GF-D8 (cell line): Measurements from ENCODE around the gene MAP4K4.
"Not testable (repeated sequence)": the region's sequence is repeated elsewhere in the genome, so short reads cannot be mapped to it uniquely, and the experiment has no call there.

Experiments
- DNase-seq: peaks from one replicate; lab custom pipeline; 2025; lab: John Stamatoyannopoulos, UW

The MAP4K4 gene

GRCh38 chr2:101744832-101745231 lies 47.3 kb downstream of the MAP4K4 start:
- DNase-seq, result no peak

DNA sequence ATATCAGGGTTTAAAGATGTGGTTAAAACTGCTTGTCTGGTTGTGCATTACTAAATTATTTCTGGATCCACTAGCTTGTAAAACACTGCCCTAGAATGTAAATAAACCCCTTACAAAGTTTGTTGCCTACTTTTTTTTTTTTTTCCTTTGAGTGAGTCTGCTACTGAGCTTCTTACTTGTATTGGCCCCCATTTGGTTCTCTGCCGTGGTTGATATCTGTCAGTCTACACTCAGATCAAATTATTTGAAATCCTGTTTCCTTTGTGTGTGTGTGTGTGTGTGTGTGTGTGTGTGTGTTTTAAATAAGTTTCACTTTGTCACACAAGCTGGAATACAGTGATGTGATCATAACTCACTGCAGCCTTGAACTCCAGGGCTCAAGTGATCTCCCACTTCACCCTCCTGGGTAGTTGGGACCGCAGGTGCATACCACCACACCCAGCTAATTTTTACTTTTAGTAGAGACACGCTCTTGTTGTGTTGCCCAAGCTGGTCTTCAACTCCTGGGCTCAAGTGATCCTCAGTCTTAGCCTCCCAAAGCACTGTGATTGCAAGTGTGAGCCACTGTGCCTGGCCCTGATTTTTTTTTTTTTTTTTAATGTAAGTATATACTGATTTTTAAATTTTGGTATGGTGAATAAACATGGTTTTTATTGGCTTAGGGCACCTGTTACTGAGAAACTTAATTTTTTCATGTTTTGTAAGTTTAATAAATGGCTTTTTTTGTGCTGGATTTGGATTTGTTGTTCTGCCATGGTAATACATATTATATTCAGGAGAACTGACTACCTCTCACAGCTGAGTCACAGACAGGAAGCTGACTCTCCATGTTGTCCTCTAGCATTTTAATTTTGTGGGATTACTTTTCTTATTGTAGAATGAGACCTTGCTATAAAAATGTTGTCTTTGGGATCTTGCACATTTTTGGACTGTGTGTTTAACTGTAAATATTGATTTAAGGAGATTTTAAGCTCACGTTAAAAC lies 48.5 kb downstream of the MAP4K4 start:
- DNase-seq, result no peak

DNA sequence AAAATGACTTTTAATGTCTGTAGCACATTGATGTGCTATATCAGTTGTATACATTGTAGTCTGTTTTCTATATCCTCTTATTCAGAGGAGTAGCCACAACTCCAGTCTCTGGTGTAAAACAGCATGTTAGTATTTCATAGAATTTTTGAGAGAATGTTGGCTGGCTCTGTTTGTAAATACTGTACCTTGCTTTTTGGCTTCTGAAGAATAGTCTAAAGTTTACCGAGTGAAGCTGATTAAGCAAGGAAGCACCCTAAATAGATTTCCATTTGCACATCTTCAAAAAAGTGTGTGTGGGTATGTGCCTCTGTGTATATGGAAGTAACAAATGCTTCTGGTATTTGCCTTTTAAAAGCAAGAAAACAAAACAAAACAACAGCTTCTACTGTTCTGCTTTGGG lies 50.5 kb downstream of the MAP4K4 start:
- no peak for DNase-seq

- DNase-seq, result not testable (repeated sequence)
Observed at GRCh38 chr2:101748462-101748861, 51.0 kb downstream of the MAP4K4 start.

DNA sequence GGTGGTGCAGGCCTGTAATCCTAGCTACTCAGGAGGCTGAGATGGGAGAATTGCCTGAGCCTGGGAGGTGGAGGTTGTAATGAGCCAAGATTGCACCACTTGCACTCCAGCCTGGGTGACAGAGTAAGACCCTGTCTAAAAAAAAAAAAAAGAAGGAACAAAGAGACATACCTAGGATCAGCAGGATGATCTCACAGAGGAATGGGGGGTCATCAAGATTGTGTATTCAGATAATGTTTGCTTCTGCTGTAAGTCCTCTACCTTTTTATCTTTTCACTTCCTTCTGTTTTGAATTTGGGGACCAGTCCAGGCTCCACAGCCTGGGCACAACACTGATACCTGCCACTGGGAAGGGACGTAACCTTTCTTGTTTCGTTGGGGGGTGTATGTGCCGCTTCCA lies 53.2 kb downstream of the MAP4K4 start:
- DNase-seq, result no peak

DNA sequence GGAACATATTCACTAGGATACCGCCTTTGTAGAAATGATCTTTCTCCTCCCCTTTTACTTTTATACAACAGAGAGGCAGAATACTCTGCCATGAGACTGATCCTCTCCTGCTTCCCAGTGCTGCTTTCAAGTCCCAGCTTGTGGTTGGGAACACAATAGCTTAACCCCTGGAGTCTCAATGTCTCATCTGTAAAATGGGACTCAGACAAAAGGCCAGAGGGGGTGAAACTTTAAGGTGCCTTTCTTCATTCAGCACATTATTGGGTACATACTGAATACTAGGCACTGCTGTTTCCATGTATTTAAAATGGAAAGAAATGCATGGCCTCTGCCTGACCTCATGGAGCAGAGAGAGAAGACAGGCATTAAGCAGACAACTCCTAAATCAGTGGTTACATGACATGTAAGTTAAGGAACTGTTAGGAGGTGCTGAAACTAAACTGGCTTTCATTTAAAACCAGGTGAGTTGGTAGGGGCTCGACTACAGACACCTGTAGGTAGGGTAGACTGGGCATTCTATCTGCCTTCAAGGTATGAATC lies 53.8 kb downstream of the MAP4K4 start:
- no peak for DNase-seq

DNA sequence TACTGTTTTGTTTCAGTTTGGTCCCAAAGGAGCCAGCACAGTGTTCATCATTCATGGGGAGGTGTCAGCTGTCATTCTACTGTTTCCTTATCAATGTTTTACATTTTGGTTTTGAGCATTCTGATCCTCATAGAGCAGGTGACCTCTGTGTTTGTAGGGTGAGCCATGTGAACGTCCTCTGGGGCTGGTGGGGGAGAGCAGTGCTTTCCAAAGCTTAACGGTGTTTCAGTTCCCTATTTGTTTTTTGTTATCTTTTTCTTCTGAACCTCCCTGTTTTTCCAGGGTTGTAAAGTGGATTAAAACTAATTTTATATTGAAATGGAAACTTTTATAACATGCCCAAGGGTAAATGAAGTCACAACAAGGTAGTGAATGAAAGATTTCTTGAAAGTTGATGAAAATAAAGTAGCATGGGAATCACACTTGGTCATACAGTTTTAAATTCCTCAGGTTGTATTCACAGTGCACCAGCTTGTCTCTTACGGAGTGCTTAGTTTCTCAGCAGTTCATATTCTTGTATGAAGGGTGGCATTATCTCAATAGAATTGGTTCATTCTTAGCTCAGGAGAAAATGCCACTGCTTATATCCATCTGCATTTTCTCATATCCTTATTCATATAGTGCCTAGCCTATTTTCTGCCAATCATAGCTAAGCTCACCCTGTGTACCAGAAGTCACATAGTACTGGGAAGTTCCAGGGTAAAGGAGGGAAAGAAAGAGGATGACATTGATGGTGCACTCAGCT lies 54.5 kb downstream of the MAP4K4 start:
- DNase-seq, result no peak

DNA sequence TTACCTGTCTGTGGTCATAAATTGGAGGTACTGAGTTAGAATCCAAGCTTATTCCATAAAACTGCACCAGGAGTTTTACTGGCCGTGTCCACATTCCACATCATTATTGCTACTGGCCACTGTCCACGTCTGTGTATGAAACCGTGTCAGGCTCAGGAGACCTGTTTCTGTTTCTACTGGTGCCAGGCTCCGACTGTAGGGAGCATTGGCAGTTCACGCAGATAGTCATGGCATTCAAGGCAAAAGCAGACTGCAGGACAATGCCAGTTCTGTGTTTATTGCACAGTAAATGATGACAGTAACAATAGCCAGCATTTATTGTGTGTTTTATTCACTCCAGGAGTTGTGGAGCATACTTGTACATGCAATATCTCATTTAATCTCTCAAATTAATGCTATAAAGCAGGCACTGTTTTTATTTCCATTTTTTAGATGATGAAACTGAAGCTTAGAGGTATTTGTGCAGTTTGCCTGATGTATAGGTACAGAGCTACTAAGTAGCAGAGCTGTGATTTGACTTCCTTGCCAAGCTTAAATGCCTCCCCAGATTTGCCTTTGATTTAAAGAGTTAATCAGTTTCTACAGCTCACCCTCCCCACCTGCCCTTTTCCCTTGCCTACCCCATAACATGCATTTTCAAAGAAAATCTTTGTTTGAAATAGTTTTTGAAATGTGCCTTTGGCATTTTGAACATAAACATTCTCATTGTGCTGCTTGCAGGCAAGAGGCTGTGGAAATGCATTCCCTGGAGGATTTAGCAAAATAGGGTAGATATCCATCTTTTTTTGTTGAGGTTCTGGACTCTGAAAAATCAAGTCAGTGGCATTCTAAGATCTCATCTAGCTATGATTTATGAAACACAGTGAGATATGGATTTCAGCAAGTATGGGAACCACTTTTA lies 55.5 kb downstream of the MAP4K4 start:
- DNase-seq, result no peak

- DNase-seq, result no peak
Observed at GRCh38 chr2:101753720-101754490, 56.4 kb downstream of the MAP4K4 start.

GRCh38 chr2:101754618-101755017 lies 57.1 kb downstream of the MAP4K4 start:
- no peak for DNase-seq

GRCh38 chr2:101756266-101756665 lies 58.8 kb downstream of the MAP4K4 start:
- no peak for DNase-seq

GRCh38 chr2:101758001-101758400 lies 60.5 kb downstream of the MAP4K4 start:
- no peak for DNase-seq

- no peak for DNase-seq
Observed at GRCh38 chr2:101759162-101759561, 61.7 kb downstream of the MAP4K4 start.

GRCh38 chr2:101762451-101763171 lies 65.1 kb downstream of the MAP4K4 start:
- no peak for DNase-seq

DNA sequence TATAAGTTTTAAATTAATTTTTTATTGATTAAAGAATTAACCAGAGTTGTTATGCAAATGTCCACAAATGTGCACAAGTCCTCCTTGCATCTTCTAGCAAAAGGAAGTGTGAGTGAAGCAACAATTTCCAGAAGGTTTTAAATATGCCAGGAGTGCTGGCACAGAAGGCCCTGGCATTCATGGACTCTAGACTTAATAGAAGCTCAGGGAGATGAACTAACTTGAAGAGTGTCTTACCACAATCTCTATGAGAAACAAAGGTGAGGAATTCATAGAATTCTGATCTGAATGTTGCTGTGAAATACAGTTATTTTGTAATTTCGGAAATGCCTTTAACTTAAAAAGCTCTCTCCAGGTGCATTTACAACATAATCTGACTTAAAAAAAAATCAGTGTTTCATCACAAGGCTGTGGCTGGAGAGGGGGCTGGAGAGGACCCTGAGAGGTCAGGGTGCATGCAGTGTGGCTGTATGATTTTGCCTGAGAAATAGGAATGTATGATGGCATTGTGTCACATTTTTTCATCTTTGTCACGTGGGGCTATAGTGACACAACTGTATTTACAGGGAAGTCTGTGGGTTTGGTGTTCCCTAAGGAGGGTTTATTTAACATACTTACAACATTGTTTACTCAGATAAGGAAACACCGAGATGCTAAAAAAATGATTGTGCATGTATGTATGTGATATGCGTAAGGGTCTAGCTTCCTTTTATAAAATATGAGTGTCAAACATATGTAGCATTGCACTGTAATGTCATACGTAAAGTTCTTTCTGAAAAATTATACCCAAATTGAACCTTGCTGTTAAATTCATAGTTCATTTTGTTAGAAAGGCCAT lies 66.2 kb downstream of the MAP4K4 start:
- DNase-seq, result peak; percentile 36

DNA sequence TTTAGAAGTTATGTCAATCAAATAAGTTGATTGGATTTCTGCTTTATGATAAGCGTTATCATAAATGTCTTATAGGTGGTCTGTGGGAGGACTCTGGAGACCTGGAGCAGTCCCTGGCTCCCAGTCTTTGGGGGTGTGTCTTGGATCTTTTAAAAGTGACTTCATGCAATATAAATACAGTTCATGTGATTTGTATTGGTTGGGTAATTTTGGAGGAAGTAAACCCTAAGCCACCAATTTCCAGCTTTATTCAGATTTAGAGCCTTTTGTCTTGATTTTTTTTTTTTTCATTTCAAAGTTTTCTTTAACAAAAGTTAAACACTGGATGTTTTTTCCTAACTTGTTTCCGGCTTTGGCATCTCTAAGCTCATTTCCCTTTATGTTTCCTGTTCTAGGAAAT lies 68.8 kb downstream of the MAP4K4 start:
- DNase-seq, result no peak

GRCh38 chr2:101766871-101767739 lies 69.6 kb downstream of the MAP4K4 start:
- DNase-seq, result no peak

DNA sequence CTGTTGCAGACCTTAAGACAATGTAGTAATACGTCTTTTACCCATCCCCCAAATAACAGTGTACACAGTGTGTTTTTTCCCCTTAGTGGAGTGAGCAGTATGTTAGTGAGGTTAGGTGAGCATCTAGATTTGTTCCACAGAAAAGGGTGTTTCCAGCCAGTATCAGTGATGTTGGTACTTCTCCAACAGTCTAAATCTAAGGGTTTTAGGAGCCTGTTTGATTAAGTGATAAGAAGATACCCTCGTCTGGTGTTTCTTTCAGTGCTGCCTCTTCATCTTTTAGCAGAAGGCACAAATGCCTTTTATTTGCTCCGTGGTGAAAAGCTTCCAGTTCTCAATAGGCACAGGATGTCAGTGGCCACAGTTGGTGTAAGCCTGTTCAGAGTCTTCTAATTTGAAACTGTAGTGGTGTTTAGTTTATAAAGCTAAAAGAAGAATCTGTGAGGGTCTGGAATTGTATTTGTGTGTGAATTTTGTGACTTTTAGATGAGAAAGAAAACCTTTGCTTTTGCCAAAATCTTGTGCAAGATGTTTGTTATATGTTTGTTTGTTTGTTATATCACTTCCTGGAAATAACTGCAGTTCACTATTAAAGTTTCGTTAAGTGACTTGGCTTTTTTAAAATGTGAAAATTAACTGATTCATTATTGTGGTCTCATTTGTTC lies 71.2 kb downstream of the MAP4K4 start:
- DNase-seq, result no peak
